Measurements from ENCODE around the gene NME4. TPM values are rescaled to one million over a fixed set of nuclear protein-coding genes. Genes with fewer than 3 reads are reported as not detected.

Gene NME4
- total RNA-seq, 2 experiments from 2014 or later = 33.9 to 34.0 TPM

GRCh38 chr16:397736-398332 is 835 bp downstream of the NME4 start:
- Mint-ChIP-seq H3K27me3 (peaks cover 11% of the 10 kb centered on the region), H3K27ac (no peak overlapping the region), H3K9me3 (no peaks in the 10 kb centered on the region), H3K36me3 (ENCODE audit: low read depth) (no peaks in the 10 kb centered on the region), H3K4me3 (peak overlapping the region; percentile 56), H3K4me1 (peaks cover 31% of the 10 kb centered on the region)
- POLR2A ChIA-PET = no interaction called here
- peak; percentile 37 for DNase-seq
- CTCF ChIA-PET = no interaction called here

GRCh38 chr16:398561-399339 is 1.8 kb downstream of the NME4 start:
- H3K27ac Mint-ChIP-seq = peak overlapping the region; percentile 44
- H3K4me1 Mint-ChIP-seq = peaks cover 29% of the 10 kb centered on the region
- CTCF ChIA-PET = no interaction called here
- H3K27me3 Mint-ChIP-seq = peaks cover 11% of the 10 kb centered on the region
- H3K36me3 Mint-ChIP-seq (ENCODE audit: low read depth) = no peaks in the 10 kb centered on the region
- POLR2A ChIA-PET = no interaction called here
- peak overlapping the region; percentile 56 for H3K4me3 Mint-ChIP-seq
- no peak for DNase-seq
- no peaks in the 10 kb centered on the region for H3K9me3 Mint-ChIP-seq

GRCh38 chr16:399340-400019 is 2.5 kb downstream of the NME4 start:
- H3K4me3 Mint-ChIP-seq = peak overlapping the region; percentile 82
- ChIA-PET CTCF (no interaction called here), POLR2A (interaction anchor here (2.1 kb wide), 1 partner anchor 48 kb away, joined by 8 read pairs; no protein-coding TSS in a partner anchor)
- H3K36me3 Mint-ChIP-seq (ENCODE audit: low read depth) = no peaks in the 10 kb centered on the region
- H3K4me1 Mint-ChIP-seq = peaks cover 29% of the 10 kb centered on the region
- peaks cover 11% of the 10 kb centered on the region for H3K27me3 Mint-ChIP-seq
- no peaks in the 10 kb centered on the region for H3K9me3 Mint-ChIP-seq
- peak overlapping the region; percentile 44 for H3K27ac Mint-ChIP-seq
- no peak for DNase-seq

DNA sequence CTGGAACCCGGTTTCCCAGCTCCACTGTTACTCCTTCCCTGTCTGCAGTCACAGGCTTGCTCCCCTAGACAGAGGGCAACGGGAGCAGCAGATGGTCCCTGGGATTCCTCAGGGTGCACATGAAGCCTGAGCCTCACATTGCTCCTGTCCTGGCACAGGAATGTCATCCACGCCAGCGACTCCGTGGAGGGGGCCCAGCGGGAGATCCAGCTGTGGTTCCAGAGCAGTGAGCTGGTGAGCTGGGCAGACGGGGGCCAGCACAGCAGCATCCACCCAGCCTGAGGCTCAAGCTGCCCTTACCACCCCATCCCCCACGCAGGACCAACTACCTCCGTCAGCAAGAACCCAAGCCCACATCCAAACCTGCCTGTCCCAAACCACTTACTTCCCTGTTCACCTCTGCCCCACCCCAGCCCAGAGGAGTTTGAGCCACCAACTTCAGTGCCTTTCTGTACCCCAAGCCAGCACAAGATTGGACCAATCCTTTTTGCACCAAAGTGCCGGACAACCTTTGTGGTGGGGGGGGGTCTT is 3.1 kb downstream of the NME4 start:
- DNase-seq = no peak
- Mint-ChIP-seq H3K4me1 (peaks cover 29% of the 10 kb centered on the region), H3K9me3 (no peaks in the 10 kb centered on the region), H3K4me3 (peak overlapping the region; percentile 82), H3K27ac (peak overlapping the region; percentile 83), H3K27me3 (peaks cover 11% of the 10 kb centered on the region), H3K36me3 (ENCODE audit: low read depth) (no peaks in the 10 kb centered on the region)
- CTCF ChIA-PET = no interaction called here
- POLR2A ChIA-PET = interaction anchor here (1.7 to 2.1 kb wide), 3 partner anchors 8 to 49 kb away, joined by 5 to 12 read pairs (median 8); no protein-coding TSS in a partner anchor

DNA sequence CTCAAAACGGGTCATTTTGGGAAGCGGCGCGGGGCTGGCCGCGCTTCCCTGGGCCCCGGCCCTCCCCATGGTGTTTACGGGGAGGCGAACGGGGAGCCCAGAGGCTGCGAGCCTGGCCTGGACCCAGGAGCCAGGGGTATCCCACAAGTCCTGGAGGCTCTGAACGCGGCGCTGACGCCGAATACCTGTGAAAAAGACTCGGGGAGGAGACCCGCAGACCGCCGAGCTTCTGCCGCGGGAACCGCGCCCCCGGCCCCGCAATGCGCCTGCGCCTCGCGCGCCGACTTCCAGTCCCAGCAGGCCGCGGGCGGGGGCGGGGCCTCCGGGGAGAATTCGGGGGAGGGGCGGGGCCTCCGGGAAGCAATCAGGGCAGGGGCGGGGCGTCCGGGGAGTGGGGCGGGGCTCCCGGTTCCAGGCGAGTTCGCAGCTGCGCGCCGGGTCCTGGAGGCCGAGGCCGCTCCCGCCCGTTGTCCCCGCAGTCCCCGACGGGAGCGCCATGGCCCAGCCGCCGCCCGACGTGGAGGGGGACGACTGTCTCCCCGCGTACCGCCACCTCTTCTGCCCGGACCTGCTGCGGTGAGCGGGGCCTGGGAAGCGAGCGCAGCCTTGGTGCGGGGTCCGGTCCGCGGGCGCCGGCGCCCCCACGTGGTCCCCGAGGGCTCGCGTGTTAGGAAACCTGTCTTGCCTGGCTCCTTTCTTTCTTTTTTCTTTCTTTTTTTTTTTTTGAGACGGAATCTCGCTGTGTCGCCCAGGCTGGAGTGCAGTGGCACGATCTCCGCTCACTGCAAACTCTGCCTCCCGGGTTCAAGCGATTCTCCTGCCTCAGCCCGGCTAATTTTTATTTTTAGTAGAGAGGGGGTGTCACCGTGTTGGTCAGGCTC is 4.7 kb downstream of the NME4 start, which contains the start of gene DECR2:
DECR2 (plus strand) TSS at position 418 of the 881 bp plus-strand sequence; CDS start at position 497, 79 bp downstream.
- peak; percentile 98 for DNase-seq
- Mint-ChIP-seq H3K4me3 (peak within 1 kb of the TSS; percentile 82), H3K4me1 (peaks cover 23% of the 10 kb centered on the region), H3K27ac (peak within 1 kb of the TSS; percentile 83), H3K27me3 (peaks cover 1% of the 10 kb centered on the region), H3K9me3 (no peaks in the 10 kb centered on the region), H3K36me3 (ENCODE audit: low read depth) (no peaks in the 10 kb centered on the region)
- ChIA-PET POLR2A (interaction anchor here (0.8 to 2.1 kb wide), 8 partner anchors 10 to 167 kb away, joined by 3 to 12 read pairs (median 4); partner anchors contain the start of gene RAB11FIP3), CTCF (interaction anchor here (1.3 to 1.7 kb wide), 2 partner anchors 23 to 294 kb away, joined by 4 to 5 read pairs; partner anchors contain the start of gene RAB11FIP3)

GRCh38 chr16:404971-405486 is 8.0 kb downstream of the NME4 start:
- peaks cover 7% of the 10 kb centered on the region for H3K4me1 Mint-ChIP-seq
- H3K27me3 Mint-ChIP-seq = no peaks in the 10 kb centered on the region
- DNase-seq = no peak
- ChIA-PET CTCF (no interaction called here), POLR2A (no interaction called here)
- H3K4me3 Mint-ChIP-seq = no peak overlapping the region
- no peaks in the 10 kb centered on the region for H3K36me3 Mint-ChIP-seq (ENCODE audit: low read depth)
- no peaks in the 10 kb centered on the region for H3K9me3 Mint-ChIP-seq
- H3K27ac Mint-ChIP-seq = no peak overlapping the region

GRCh38 chr16:405548-406506 is 8.8 kb downstream of the NME4 start:
- ChIA-PET CTCF (no interaction called here), POLR2A (no interaction called here)
- H3K4me3 Mint-ChIP-seq = no peak overlapping the region
- H3K4me1 Mint-ChIP-seq = no peaks in the 10 kb centered on the region
- H3K27me3 Mint-ChIP-seq = no peaks in the 10 kb centered on the region
- no peaks in the 10 kb centered on the region for H3K36me3 Mint-ChIP-seq (ENCODE audit: low read depth)
- H3K27ac Mint-ChIP-seq = no peak overlapping the region
- no peak for DNase-seq
- no peaks in the 10 kb centered on the region for H3K9me3 Mint-ChIP-seq

DNA sequence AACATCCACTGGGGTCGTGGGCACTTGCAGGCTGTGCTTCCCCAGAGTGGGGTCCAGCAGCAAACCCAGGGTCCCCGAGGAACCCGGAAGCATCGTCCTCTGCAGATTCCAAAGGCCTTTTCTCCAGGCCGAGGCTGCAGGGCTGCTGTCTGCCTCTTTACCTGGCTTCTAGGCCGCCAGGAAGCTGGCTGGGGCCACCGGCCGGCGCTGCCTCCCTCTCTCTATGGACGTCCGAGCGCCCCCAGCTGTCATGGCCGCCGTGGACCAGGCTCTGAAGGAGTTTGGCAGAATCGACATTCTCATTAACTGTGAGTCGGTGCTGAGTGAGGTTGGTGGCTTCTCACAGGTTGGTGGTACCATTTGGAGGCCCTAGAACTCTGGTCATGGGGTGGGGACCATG is 10.3 kb downstream of the NME4 start:
- H3K27ac Mint-ChIP-seq = no peak overlapping the region
- CTCF ChIA-PET = no interaction called here
- no peaks in the 10 kb centered on the region for H3K36me3 Mint-ChIP-seq (ENCODE audit: low read depth)
- DNase-seq = no peak
- POLR2A ChIA-PET = no interaction called here
- H3K4me1 Mint-ChIP-seq = no peaks in the 10 kb centered on the region
- no peaks in the 10 kb centered on the region for H3K9me3 Mint-ChIP-seq
- H3K4me3 Mint-ChIP-seq = no peak overlapping the region
- H3K27me3 Mint-ChIP-seq = no peaks in the 10 kb centered on the region

- H3K27me3 Mint-ChIP-seq = no peaks in the 10 kb centered on the region
- H3K36me3 Mint-ChIP-seq (ENCODE audit: low read depth) = no peaks in the 10 kb centered on the region
- H3K4me3 Mint-ChIP-seq = no peak overlapping the region
- no peak overlapping the region for H3K27ac Mint-ChIP-seq
- no peak for DNase-seq
- POLR2A ChIA-PET = no interaction called here
- H3K4me1 Mint-ChIP-seq = no peaks in the 10 kb centered on the region
- H3K9me3 Mint-ChIP-seq = no peaks in the 10 kb centered on the region
- CTCF ChIA-PET = no interaction called here
Observed at GRCh38 chr16:410516-411178, 13.6 kb downstream of the NME4 start.

- ChIA-PET POLR2A (no interaction called here), CTCF (no interaction called here)
- H3K27me3 Mint-ChIP-seq = no peaks in the 10 kb centered on the region
- no peaks in the 10 kb centered on the region for H3K36me3 Mint-ChIP-seq (ENCODE audit: low read depth)
- H3K4me1 Mint-ChIP-seq = no peaks in the 10 kb centered on the region
- no peak overlapping the region for H3K4me3 Mint-ChIP-seq
- no peak for DNase-seq
- H3K9me3 Mint-ChIP-seq = no peaks in the 10 kb centered on the region
- no peak overlapping the region for H3K27ac Mint-ChIP-seq
Observed at GRCh38 chr16:411576-412265, 14.7 kb downstream of the NME4 start.

All from activated CD4-positive, alpha-beta memory T cell treated with anti-CD3 and anti-CD28 coated beads, Interleukin-2, amount 10 ng/mL, durations not matched to agents 7 days and 5 days (primary cell).